GM10248 (cell line): ENCODE measurements around the gene TSSC4.

ENCODE experiments used
- CTCF ChIA-PET: fragments of 300-600 bp; sonication (Branson Sonifier 250); formaldehyde crosslinking; extraction: SDS; loops from one replicate; lab custom pipeline; 2021; ENCODE audit warnings: antibody characterized with exemption; lab: Yijun Ruan, JAX
- POLR2A ChIA-PET: fragments of 350-650 bp; sonication (Branson Sonifier 250); formaldehyde crosslinking; extraction: SDS; loops from one replicate; lab custom pipeline; 2020; ENCODE audit warnings: antibody characterized with exemption; lab: Yijun Ruan, JAX
- DNase-seq: peaks from one replicate; pipeline ENCODE4 v3.0.0; 2012; ENCODE audit errors: extremely low spot score
- TF ChIP-seq, protein P1 (sequence below): IDR thresholded peaks from 2 replicates; pipeline ENCODE4 v1.5.1; 2012; ENCODE audit warnings: mild to moderate bottlenecking, low read depth; ENCODE audit errors: extremely low read depth, missing control alignments, control extremely low read depth

Gene TSSC4

GRCh38 chr11:2380396-2380795, 20.2 kb upstream of the TSSC4 start:
- POLR2A ChIA-PET: no interaction called here
- TF ChIP-seq, protein P1, sequence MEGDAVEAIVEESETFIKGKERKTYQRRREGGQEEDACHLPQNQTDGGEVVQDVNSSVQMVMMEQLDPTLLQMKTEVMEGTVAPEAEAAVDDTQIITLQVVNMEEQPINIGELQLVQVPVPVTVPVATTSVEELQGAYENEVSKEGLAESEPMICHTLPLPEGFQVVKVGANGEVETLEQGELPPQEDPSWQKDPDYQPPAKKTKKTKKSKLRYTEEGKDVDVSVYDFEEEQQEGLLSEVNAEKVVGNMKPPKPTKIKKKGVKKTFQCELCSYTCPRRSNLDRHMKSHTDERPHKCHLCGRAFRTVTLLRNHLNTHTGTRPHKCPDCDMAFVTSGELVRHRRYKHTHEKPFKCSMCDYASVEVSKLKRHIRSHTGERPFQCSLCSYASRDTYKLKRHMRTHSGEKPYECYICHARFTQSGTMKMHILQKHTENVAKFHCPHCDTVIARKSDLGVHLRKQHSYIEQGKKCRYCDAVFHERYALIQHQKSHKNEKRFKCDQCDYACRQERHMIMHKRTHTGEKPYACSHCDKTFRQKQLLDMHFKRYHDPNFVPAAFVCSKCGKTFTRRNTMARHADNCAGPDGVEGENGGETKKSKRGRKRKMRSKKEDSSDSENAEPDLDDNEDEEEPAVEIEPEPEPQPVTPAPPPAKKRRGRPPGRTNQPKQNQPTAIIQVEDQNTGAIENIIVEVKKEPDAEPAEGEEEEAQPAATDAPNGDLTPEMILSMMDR: no peak
- DNase-seq: no peak
- CTCF ChIA-PET: interaction anchor here (1.2 kb wide), 1 partner anchor 153 kb away, joined by 3 read pairs; no protein-coding TSS in a partner anchor

DNA sequence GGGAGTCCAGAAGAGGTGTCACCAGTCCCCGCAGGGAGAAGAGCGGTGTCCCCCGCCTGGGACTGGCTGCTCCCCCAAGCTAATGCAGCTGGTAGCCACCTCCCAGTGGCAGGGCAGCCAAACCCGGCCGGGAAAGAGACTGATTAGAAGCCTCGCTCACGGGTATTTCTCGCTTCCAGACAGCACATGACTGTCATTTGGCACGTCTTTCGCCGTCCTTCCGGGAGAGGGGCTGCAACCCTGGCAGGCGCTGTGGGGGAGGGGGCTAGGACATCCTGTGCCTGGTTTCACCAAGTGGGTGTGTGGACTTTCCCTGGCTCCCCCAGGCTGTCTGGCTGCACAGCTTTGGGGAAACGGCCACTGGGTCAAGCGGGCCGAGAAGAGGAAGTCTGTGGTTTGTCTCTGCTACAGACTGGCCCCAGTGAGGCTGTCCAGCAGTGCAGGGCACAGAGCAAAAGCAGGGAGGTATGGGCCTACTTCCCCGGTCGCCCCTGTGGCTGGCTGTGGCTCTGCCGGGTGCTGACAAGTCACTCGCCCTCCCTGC, 19.7 kb upstream of the TSSC4 start:
- TF ChIP-seq, protein P1: no peak
- peak; percentile 59 for DNase-seq
- CTCF ChIA-PET: interaction anchor here (1.2 to 1.5 kb wide), 3 partner anchors 76 to 548 kb away, joined by 3 to 4 read pairs (median 3); no protein-coding TSS in a partner anchor
- POLR2A ChIA-PET: no interaction called here

GRCh38 chr11:2381494-2382128, 18.9 kb upstream of the TSSC4 start:
- POLR2A ChIA-PET: no interaction called here
- TF ChIP-seq, protein P1: no peak
- DNase-seq: no peak
- CTCF ChIA-PET: interaction anchor here (0.7 to 1.5 kb wide), 3 partner anchors 10 to 548 kb away, joined by 3 to 4 read pairs (median 3); no protein-coding TSS in a partner anchor

DNA sequence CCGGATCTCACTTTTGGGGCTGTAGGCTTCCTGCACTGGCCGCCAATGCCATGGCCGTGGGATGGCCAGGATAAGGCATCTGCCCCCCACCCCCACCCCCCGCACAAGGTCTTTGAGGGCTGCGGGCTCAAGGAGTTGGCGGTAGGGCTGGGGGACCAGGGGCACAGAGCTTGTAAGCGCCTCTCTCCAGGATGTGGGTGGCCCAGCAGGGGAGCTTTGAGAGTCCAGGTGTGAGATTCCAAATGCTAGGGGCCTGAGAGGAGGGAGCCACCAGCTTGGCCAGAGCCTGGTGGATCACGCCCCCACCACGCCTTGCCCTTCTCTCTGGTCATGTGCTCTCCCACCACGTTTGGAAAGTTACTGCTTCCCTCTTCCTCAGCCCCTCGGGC, 18.4 kb upstream of the TSSC4 start:
- TF ChIP-seq, protein P1: no peak
- no peak for DNase-seq
- POLR2A ChIA-PET: no interaction called here
- CTCF ChIA-PET: interaction anchor here (0.7 to 1.5 kb wide), 4 partner anchors 10 to 549 kb away, joined by 3 to 4 read pairs (median 3); no protein-coding TSS in a partner anchor

GRCh38 chr11:2382936-2383851, 17.4 kb upstream of the TSSC4 start:
- CTCF ChIA-PET: interaction anchor here (0.8 to 1.5 kb wide), 5 partner anchors 16 to 232 kb away, joined by 3 read pairs; no protein-coding TSS in a partner anchor
- TF ChIP-seq, protein P1: no peak
- no peak for DNase-seq
- POLR2A ChIA-PET: interaction anchor here (1.2 kb wide), 1 partner anchor 21 kb away, joined by 3 read pairs; no protein-coding TSS in a partner anchor
